Common myeloid progenitor, CD34-positive (primary cell): Measurements from ENCODE around the gene SOCS4.
A peak's percentile ranks its signal among the peaks of the same experiment; 100 is the strongest.
"Not testable (repeated sequence)": the region's sequence is repeated elsewhere in the genome, so short reads cannot be mapped to it uniquely, and the experiment has no call there.

ENCODE experiments used
- CTCF ChIA-PET: fragments of 350-600 bp; sonication (Branson Sonifier 250); formaldehyde crosslinking; loops from one replicate; lab custom pipeline; 2021; ENCODE audit warnings: antibody characterized with exemption; lab: Charles Lee
- POLR2A ChIA-PET: fragments of 350-600 bp; sonication (Branson Sonifier 250); formaldehyde crosslinking; loops from one replicate; lab custom pipeline; 2021; ENCODE audit warnings: antibody characterized with exemption; lab: Charles Lee
- DNase-seq, 3 donors: peaks; one replicate each; pipeline versions ENCODE4 v3.0.0 to v3.0.0-alpha.2; 2013
- H3K27ac ChIP-seq, 2 experiments: 1 replicate in 1 of 2; 2 replicates in 1 of 2; pipeline ENCODE4 v1.7.0; 2013; ENCODE audit warnings: inconsistent platforms in 2 of 2, low read length in 2 of 2, mild to moderate bottlenecking in 2 of 2, low read depth in 1 of 2, moderate library complexity in 1 of 2; ENCODE audit not compliant: severe bottlenecking in 2 of 2, insufficient read depth in 1 of 2, poor library complexity in 1 of 2
- H3K27me3 ChIP-seq, 5 experiments: replicated peaks in 2 of 5; 1 replicate in 3 of 5; 2 replicates in 2 of 5; pipeline versions ENCODE4 v1.6.1 to v1.7.0; 2013; ENCODE audit warnings: low read length in 4 of 5, mild to moderate bottlenecking in 2 of 5, moderate library complexity in 2 of 5, inconsistent platforms in 1 of 5; ENCODE audit not compliant: insufficient read depth in 5 of 5, control insufficient read depth in 4 of 5
- H3K36me3 ChIP-seq, 4 experiments: 1 replicate in 2 of 4; 2 replicates in 2 of 4; pipeline versions ENCODE4 v1.6.1 to v1.7.0; 2013; ENCODE audit warnings: low read length in 3 of 4, control low read depth in 1 of 4, mild to moderate bottlenecking in 1 of 4; ENCODE audit not compliant: control insufficient read depth in 4 of 4, insufficient read depth in 4 of 4
- H3K4me1 ChIP-seq, 4 experiments: 1 replicate in 3 of 4; 2 replicates in 1 of 4; pipeline versions ENCODE4 v1.6.1 to v1.7.1; 2013; ENCODE audit warnings: low read length in 3 of 4, mild to moderate bottlenecking in 3 of 4, control low read depth in 1 of 4, inconsistent platforms in 1 of 4, moderate library complexity in 1 of 4; ENCODE audit not compliant: control insufficient read depth in 4 of 4, insufficient read depth in 4 of 4; ENCODE audit errors: control extremely low read depth in 1 of 4
- H3K4me3 ChIP-seq, 7 experiments: 1 replicate in 4 of 7; 2 replicates in 3 of 7; pipeline versions ENCODE4 v1.5.1 to v1.7.0; 2013; ENCODE audit warnings: mild to moderate bottlenecking in 7 of 7, low read length in 6 of 7, moderate library complexity in 6 of 7, inconsistent platforms in 2 of 7, low read depth in 2 of 7, control low read depth in 1 of 7; ENCODE audit not compliant: insufficient read depth in 4 of 7, control insufficient read depth in 1 of 7; ENCODE audit errors: extremely low read depth in 1 of 7
- H3K9me3 ChIP-seq, 5 experiments: 1 replicate in 4 of 5; 2 replicates in 1 of 5; pipeline versions ENCODE4 v1.6.1 to v1.7.1; 2013; ENCODE audit warnings: low read length in 4 of 5, mild to moderate bottlenecking in 2 of 5, inconsistent platforms in 1 of 5, low read depth in 1 of 5, moderate library complexity in 1 of 5; ENCODE audit not compliant: control insufficient read depth in 4 of 5, insufficient read depth in 2 of 5; ENCODE audit errors: control extremely low read depth in 1 of 5
- WGBS: methylation state at CpG from one replicate; pipeline ENCODE4 v1.1.5; 2013; ENCODE audit not compliant: insufficient coverage; 5-methylcytosine and 5-hydroxymethylcytosine counted together

SOCS4 gene

GRCh38 chr14:55015006-55015405 lies 12.0 kb upstream of the SOCS4 start:
- Histone ChIP-seq H3K4me3 (no peak overlapping the region), H3K9me3 (peaks cover 0 to 2% (median 0%) of the 10 kb centered on the region in 5 experiments), H3K27ac (no peak overlapping the region), H3K27me3 (no peaks in the 10 kb centered on the region), H3K36me3 (peaks cover 2 to 24% (median 7%) of the 10 kb centered on the region in 4 experiments), H3K4me1 (peaks cover 0 to 2% (median 0%) of the 10 kb centered on the region in 4 experiments)
- ChIA-PET CTCF (no interaction called here), POLR2A (no interaction called here)
- WGBS: 100% methylated on average over 2 of the region's 2 CpGs
- DNase-seq: no peak

- Histone ChIP-seq H3K27me3 (no peaks in the 10 kb centered on the region), H3K4me3 (no peak overlapping the region), H3K4me1 (peaks cover 0 to 8% (median 0%) of the 10 kb centered on the region in 4 experiments), H3K36me3 (peaks cover 0 to 18% (median 3%) of the 10 kb centered on the region in 4 experiments), H3K27ac (no peak overlapping the region), H3K9me3 (no peaks in the 10 kb centered on the region)
- WGBS: 96% methylated on average over 2 of the region's 2 CpGs
- ChIA-PET POLR2A (no interaction called here), CTCF (no interaction called here)
- peak in 1 of 3 donors; percentile 4 for DNase-seq
Observed at GRCh38 chr14:55019968-55020554, 7.0 kb upstream of the SOCS4 start.

- DNase-seq, CTCF ChIA-PET, POLR2A ChIA-PET, H3K27me3 ChIP-seq, H3K9me3 ChIP-seq, H3K27ac ChIP-seq, H3K4me3 ChIP-seq: not testable (repeated sequence)
- Histone ChIP-seq H3K36me3 (peaks cover 0 to 18% (median 2%) of the 10 kb centered on the region in 4 experiments), H3K4me1 (peaks cover 16 to 33% (median 21%) of the 10 kb centered on the region in 4 experiments)
- WGBS: 100% methylated on average over 2 of the region's 5 CpGs
Observed at GRCh38 chr14:55024365-55024764, 2.7 kb upstream of the SOCS4 start.

GRCh38 chr14:55025948-55026347 lies 1.1 kb upstream of the SOCS4 start:
- CTCF ChIA-PET: interaction anchor here (1.4 to 1.7 kb wide), 2 partner anchors 8 to 25 kb away, joined by 3 to 9 read pairs; partner anchors contain the start of gene MAPK1IP1L

GRCh38 chr14:55026441-55026792 lies 619 bp upstream of the SOCS4 start:
- ChIA-PET CTCF (interaction anchor here (1.2 to 1.7 kb wide), 3 partner anchors 8 to 39 kb away, joined by 3 to 9 read pairs (median 4); partner anchors contain the start of gene MAPK1IP1L), POLR2A (interaction anchor here (0.5 to 2.0 kb wide), 4 partner anchors 12 to 178 kb away, joined by 3 to 10 read pairs (median 6); partner anchors contain the start of gene MAPK1IP1L)
- H3K36me3 ChIP-seq: peaks cover 0 to 12% (median 2%) of the 10 kb centered on the region in 4 experiments
- peak overlapping the region; percentile 76 to 99 (median 92) for H3K4me3 ChIP-seq
- peaks cover 16 to 37% (median 26%) of the 10 kb centered on the region in 4 experiments for H3K4me1 ChIP-seq
- peak overlapping the region; percentile 66 to 87 for H3K27ac ChIP-seq
- WGBS: no CpG with 5 or more reads among the region's 9 CpGs
- no peaks in the 10 kb centered on the region for H3K27me3 ChIP-seq
- H3K9me3 ChIP-seq: no peaks in the 10 kb centered on the region
- no peak for DNase-seq

More at GRCh38 chr14:55025948-55026347, 1.1 kb upstream of the SOCS4 start:
- Histone ChIP-seq H3K4me1 (peaks cover 16 to 32% (median 22%) of the 10 kb centered on the region in 4 experiments), H3K36me3 (peaks cover 0 to 12% (median 2%) of the 10 kb centered on the region in 4 experiments), H3K27ac (peak overlapping the region in 1 of 2 experiments; percentile 87), H3K4me3 (peak overlapping the region in 6 of 7 experiments; percentile 76 to 99 (median 93)), H3K9me3 (no peaks in the 10 kb centered on the region), H3K27me3 (no peaks in the 10 kb centered on the region)
- no peak for DNase-seq
- POLR2A ChIA-PET: interaction anchor here (0.5 to 2.0 kb wide), 4 partner anchors 12 to 177 kb away, joined by 3 to 10 read pairs (median 6); partner anchors contain the start of gene MAPK1IP1L
- 34% methylated on average over 4 of the region's 7 CpGs for WGBS

GRCh38 chr14:55028066-55028465 lies 1.0 kb downstream of the SOCS4 start:
- no peak for DNase-seq
- peaks cover 0 to 6% (median 2%) of the 10 kb centered on the region in 4 experiments for H3K36me3 ChIP-seq
- peak overlapping the region; percentile 79 to 87 for H3K27ac ChIP-seq
- 14% methylated on average over 4 of the region's 8 CpGs for WGBS
- peaks cover 16 to 39% (median 28%) of the 10 kb centered on the region in 4 experiments for H3K4me1 ChIP-seq
- ChIA-PET POLR2A (interaction anchor here (0.6 kb wide), 1 partner anchor 20 kb away, joined by 4 read pairs; no protein-coding TSS in a partner anchor), CTCF (interaction anchor here (3.8 kb wide), 1 partner anchor 24 kb away, joined by 19 read pairs; the partner anchor contains the start of gene MAPK1IP1L)
- H3K4me3 ChIP-seq: peak overlapping the region in 6 of 7 experiments; percentile 76 to 99 (median 93)
- no peaks in the 10 kb centered on the region for H3K9me3 ChIP-seq
- no peaks in the 10 kb centered on the region for H3K27me3 ChIP-seq
